ENCODE results near the gene TINAGL1. TPM values are rescaled to one million over a fixed set of nuclear protein-coding genes. Genes with fewer than 3 reads are reported as not detected.

TINAGL1 gene
- total and polyA plus RNA-seq, 2 of the 13 experiments (the other 11 are each of a cell fraction or from before 2014, with no cell fraction given), result 24.7 to 76.8 TPM

DNA sequence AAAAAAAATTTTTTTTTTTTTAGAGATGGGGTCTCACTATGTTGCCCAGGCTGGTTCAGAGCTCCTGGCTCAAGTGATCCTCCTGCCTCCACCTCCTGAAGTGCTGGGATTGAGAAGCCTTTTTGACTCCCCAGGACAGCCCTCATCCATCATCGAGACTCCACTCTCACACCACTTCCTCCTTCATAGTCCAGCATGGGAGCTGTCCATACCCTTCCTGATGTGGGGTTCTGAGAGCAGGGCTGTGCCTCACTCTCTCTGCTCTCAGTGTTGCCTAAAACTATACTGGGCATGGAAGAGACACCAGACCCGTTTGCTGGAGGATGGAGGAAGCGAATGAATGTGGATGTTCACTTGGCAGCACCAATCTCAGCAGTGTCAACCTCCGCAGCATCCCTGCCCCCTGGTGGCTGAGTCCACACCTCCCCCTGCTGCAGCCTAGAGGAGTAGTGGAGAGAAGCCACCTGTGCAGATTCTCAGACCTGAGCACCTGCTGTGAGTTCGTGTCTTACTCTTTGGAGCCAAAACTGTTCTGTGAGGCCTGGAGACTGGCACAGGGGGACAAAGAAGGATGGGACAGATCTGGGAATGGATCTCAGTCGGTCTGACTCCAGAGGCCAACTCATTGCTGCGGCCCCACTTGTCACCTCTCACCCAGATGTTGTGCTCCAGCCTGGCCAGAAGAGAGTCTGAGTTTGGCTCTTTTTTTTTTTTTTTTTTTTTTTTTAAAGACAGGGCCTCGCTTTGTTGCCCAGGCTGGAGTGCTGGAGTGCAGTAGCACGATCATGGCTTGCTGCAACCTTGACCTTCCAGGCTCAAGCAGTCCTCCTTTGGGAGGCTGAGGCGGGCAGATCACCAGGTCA lies 17.7 kb downstream of the TINAGL1 start (continued):
- peak; percentile 94 for TF ChIP-seq STAG1 (CRISPR knock-in tag; IDR thresholded peaks at IDR 0.05)
- TF ChIP-seq, protein P1, sequence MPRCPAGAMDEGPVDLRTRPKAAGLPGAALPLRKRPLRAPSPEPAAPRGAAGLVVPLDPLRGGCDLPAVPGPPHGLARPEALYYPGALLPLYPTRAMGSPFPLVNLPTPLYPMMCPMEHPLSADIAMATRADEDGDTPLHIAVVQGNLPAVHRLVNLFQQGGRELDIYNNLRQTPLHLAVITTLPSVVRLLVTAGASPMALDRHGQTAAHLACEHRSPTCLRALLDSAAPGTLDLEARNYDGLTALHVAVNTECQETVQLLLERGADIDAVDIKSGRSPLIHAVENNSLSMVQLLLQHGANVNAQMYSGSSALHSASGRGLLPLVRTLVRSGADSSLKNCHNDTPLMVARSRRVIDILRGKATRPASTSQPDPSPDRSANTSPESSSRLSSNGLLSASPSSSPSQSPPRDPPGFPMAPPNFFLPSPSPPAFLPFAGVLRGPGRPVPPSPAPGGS (CRISPR knock-in tag; IDR thresholded peaks at IDR 0.05), result no peak
- no peak for TF ChIP-seq ZNF609 (CRISPR knock-in tag; IDR thresholded peaks at IDR 0.05; ENCODE audit: borderline replicate concordance)
- TF ChIP-seq SIX4 (CRISPR knock-in tag; IDR thresholded peaks at IDR 0.05), result no peak
- TF ChIP-seq CC2D1A (CRISPR knock-in tag; IDR thresholded peaks at IDR 0.05), result no peak
- TF ChIP-seq SKI (IDR thresholded peaks at IDR 0.05; ENCODE audit: partially characterized antibody), result no peak
- TF ChIP-seq ZMYM3 (CRISPR knock-in tag; IDR thresholded peaks at IDR 0.05), result 0 out of 2 replicates have a peak, but pooled peaks have one; percentile 13
- no peak for TF ChIP-seq PCBP1 (IDR thresholded peaks at IDR 0.05; ENCODE audit: borderline replicate concordance, low read depth, low read length)
- 0 out of 2 replicates have a peak, but pooled peaks have one; percentile 27 for TF ChIP-seq ZNF350 (CRISPR knock-in tag; IDR thresholded peaks at IDR 0.05; ENCODE audit: borderline replicate concordance, low read depth)
- no peak for TF ChIP-seq NR2F1 (CRISPR knock-in tag; IDR thresholded peaks at IDR 0.05)
- TF ChIP-seq NR2F6 (IDR thresholded peaks at IDR 0.05), result no peak
- no peak for TF ChIP-seq NR2F6 (CRISPR knock-in tag; IDR thresholded peaks at IDR 0.05)
- no peak for TF ChIP-seq SRSF4 (IDR thresholded peaks at IDR 0.05; ENCODE audit: low read depth, low read length, poor library complexity, severe bottlenecking)
- TF ChIP-seq, protein P2, sequence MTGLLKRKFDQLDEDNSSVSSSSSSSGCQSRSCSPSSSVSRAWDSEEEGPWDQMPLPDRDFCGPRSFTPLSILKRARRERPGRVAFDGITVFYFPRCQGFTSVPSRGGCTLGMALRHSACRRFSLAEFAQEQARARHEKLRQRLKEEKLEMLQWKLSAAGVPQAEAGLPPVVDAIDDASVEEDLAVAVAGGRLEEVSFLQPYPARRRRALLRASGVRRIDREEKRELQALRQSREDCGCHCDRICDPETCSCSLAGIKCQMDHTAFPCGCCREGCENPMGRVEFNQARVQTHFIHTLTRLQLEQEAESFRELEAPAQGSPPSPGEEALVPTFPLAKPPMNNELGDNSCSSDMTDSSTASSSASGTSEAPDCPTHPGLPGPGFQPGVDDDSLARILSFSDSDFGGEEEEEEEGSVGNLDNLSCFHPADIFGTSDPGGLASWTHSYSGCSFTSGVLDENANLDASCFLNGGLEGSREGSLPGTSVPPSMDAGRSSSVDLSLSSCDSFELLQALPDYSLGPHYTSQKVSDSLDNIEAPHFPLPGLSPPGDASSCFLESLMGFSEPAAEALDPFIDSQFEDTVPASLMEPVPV (CRISPR knock-in tag; IDR thresholded peaks at IDR 0.05), result no peak
- TF ChIP-seq GATAD2A (CRISPR knock-in tag; IDR thresholded peaks at IDR 0.05), result peak; percentile 38; the same call in 1 of the 2 replicates
- TF ChIP-seq ZNF503 (CRISPR knock-in tag; IDR thresholded peaks at IDR 0.05), result no peak
- TF ChIP-seq CBX1 (IDR thresholded peaks at IDR 0.05; ENCODE audit: low read depth), result no peak
- no peak for TF ChIP-seq ZNF740 (CRISPR knock-in tag; IDR thresholded peaks at IDR 0.05)
- TF ChIP-seq CBX2 (IDR thresholded peaks at IDR 0.05; ENCODE audit: low read depth, low read length), result no peak
- TF ChIP-seq CBX2 (CRISPR knock-in tag; IDR thresholded peaks at IDR 0.05; ENCODE audit: low read depth), result no peak

All from HepG2 (cell line).